ENCODE data around the gene CHD1. TPM values are rescaled to one million over a fixed set of nuclear protein-coding genes. Genes with fewer than 3 reads are reported as not detected.

The CHD1 gene
- total and polyA plus RNA-seq, 2 of the 4 experiments (the other 2 are of a cell fraction): 12.3 to 33.7 TPM

GRCh38 chr5:98978528-98978927, 49.7 kb upstream of the CHD1 start:
- Histone ChIP-seq H3K23ac (ENCODE audit: low read depth, low read length) (no peak overlapping the region), H3K4ac (ENCODE audit: low read depth, low read length) (no peak overlapping the region), H3K4me2 (ENCODE audit: low read depth, low read length) (no peak overlapping the region), H3K9me3 (ENCODE audit: control insufficient read depth, insufficient read depth, low read length) (no peaks in the 10 kb centered on the region), H3K14ac (replicated peaks; ENCODE audit: low read depth, low read length) (no peak overlapping the region), H3K4me1 (ENCODE audit: control insufficient read depth, insufficient read depth, low read length) (no peaks in the 10 kb centered on the region), H3K9ac (ENCODE audit: low read depth, low read length) (no peak overlapping the region), H2BK120ac (ENCODE audit: low read depth, low read length) (no peak overlapping the region), H4K91ac (ENCODE audit: insufficient read depth, low read depth, low read length) (no peak overlapping the region), H3K27me3 (ENCODE audit: control insufficient read depth, insufficient read depth, low read length) (no peaks in the 10 kb centered on the region), H2BK15ac (ENCODE audit: low read depth, low read length) (no peak overlapping the region), H2AK9ac (replicated peaks; ENCODE audit: low read depth, low read length, poor library complexity) (no peak overlapping the region), H3K18ac (ENCODE audit: low read depth, low read length) (no peak overlapping the region), H4K5ac (ENCODE audit: low read depth, low read length) (no peak overlapping the region), H2AK5ac (ENCODE audit: low read depth, low read length) (no peak overlapping the region), H3K79me1 (ENCODE audit: low read depth in 1 of 2, low read length in 2 of 2) (no peaks in the 10 kb centered on the region), H4K20me1 (ENCODE audit: insufficient read depth, low read length) (no peaks in the 10 kb centered on the region), H3K9me1 (ENCODE audit: insufficient read depth, low read length) (no peaks in the 10 kb centered on the region), H3K4me3 (ENCODE audit: insufficient read depth, low read depth, low read length) (no peak overlapping the region), H3K27ac (ENCODE audit: insufficient read depth, low read length) (no peak overlapping the region), H2AFZ (replicated peaks; ENCODE audit: low read length, poor library complexity) (no peak overlapping the region), H3K56ac (ENCODE audit: extremely low read depth, insufficient read depth, low read length) (no peak overlapping the region), H2BK20ac (ENCODE audit: low read depth, low read length) (no peak overlapping the region), H3K36me3 (ENCODE audit: control insufficient read depth, insufficient read depth, low read length) (no peaks in the 10 kb centered on the region), H4K8ac (ENCODE audit: low read depth in 2 of 2, low read length in 2 of 2) (no peak overlapping the region), H2BK5ac (ENCODE audit: low read depth, low read length, poor library complexity, severe bottlenecking) (no peak overlapping the region)
- ATAC-seq (ENCODE audit: low read depth) (no peak), DNase-seq (no peak)
- WGBS, 2 experiments (ENCODE audit: extremely low coverage in 2 of 2, insufficient read length in 1 of 2): no CpG with 5 or more reads among the region's 1 CpG
- POLR2A ChIA-PET (ENCODE audit: unreplicated experiment): no interaction called here
- BruUV-seq (replicated peaks): no TSS peak
- TF ChIP-seq RFX5 (IDR thresholded peaks at IDR 0.05; ENCODE audit: low read depth, low read length) (no peak), POLR2A (IDR thresholded peaks at IDR 0.05; ENCODE audit: low read depth, low read length) (no peak), NFE2L2 (IDR thresholded peaks at IDR 0.05; ENCODE audit: low read depth, low read length) (no peak), SMC3 (IDR thresholded peaks at IDR 0.05; ENCODE audit: low read depth, low read length) (no peak), BHLHE40 (IDR thresholded peaks at IDR 0.05; ENCODE audit: low read depth, low read length) (no peak), CHD1 (IDR thresholded peaks at IDR 0.05; ENCODE audit: low read depth, low read length) (no peak), CEBPB (IDR thresholded peaks at IDR 0.05; ENCODE audit: low read depth, low read length) (no peak), MXI1 (IDR thresholded peaks at IDR 0.05; ENCODE audit: borderline replicate concordance, low read depth, low read length) (no peak)
- in situ Hi-C loops (cut with MboI; ENCODE audit: low sequenced_read_pairs): no loop called here
- dilution Hi-C loops (cut with HindIII; ENCODE audit: low sequenced_read_pairs, unreplicated experiment): no loop called here
- CTCF ChIA-PET: no interaction called here
- intact Hi-C loops (cut with micrococcal nuclease): no loop called here

Data from IMR-90 (cell line).